ENCODE measurements around the gene SLC5A6. TPM values are rescaled to one million over a fixed set of nuclear protein-coding genes. Genes with fewer than 3 reads are reported as not detected.

SLC5A6 gene
- total RNA-seq, 1 experiment from 2014 or later = 111 TPM

DNA sequence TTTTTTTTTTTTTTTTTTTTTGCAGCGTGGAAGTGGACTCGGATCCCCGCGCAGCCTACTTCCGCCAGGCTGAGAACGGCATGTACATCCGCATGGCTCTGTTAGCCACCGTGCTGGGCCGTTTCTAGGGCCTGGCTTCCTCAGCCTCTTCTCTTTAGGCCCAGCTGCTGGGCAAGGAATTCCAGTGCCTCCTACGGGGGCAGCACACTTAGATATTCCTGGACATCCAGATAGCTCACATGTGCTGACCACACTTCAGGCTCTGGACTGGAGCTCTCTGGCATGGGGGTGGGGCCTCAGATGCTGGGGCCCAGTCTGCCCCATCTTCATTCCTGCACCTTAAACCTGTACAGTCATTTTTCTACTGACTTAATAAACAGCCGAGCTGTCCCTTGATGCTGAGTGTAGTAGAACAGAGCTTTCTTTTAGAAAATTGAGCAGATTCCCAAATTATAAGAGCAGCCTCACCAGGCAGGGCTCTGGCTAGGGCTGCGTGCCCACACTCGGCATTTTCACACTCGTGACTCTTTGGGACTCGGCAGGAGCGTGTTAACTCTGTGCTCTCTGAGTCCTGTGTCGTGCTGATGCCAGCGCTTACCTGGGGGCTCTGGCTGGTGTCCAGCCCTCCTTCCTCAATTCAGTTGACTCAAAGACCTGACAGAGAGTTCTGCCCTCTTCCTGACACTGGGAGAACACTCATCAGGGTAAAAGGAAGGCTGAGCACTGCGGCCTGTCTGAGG, 31.5 kb upstream of the SLC5A6 start (continued):
- TF ChIP-seq ZNF512 (CRISPR knock-in tag; IDR thresholded peaks at IDR 0.05; ENCODE audit: borderline replicate concordance) = no peak
- TF ChIP-seq, protein P1, sequence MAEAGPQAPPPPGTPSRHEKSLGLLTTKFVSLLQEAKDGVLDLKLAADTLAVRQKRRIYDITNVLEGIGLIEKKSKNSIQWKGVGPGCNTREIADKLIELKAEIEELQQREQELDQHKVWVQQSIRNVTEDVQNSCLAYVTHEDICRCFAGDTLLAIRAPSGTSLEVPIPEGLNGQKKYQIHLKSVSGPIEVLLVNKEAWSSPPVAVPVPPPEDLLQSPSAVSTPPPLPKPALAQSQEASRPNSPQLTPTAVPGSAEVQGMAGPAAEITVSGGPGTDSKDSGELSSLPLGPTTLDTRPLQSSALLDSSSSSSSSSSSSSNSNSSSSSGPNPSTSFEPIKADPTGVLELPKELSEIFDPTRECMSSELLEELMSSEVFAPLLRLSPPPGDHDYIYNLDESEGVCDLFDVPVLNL (CRISPR knock-in tag; IDR thresholded peaks at IDR 0.05; ENCODE audit: borderline replicate concordance, low read depth) = no peak

DNA sequence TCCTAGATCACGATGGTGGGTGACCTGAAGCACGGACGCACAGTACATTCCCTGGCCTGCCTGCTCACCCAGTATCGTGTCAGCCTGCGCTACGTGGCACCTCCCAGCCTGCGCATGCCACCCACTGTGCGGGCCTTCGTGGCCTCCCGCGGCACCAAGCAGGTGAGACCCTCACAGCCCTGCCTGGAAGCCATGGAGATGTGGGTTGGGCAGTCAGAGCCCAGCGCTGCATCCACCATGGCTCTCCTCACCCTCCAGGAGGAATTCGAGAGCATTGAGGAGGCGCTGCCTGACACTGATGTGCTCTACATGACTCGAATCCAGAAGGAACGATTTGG, 30.5 kb upstream of the SLC5A6 start:
- no peaks in the 10 kb centered on the region for H3K4me1 Mint-ChIP-seq
- POLR2A ChIA-PET = no interaction called here
- DNase-seq (ENCODE audit: low spot score) = no peak
- CTCF ChIA-PET = interaction anchor here (1.2 to 1.4 kb wide), 2 partner anchors 12 to 59 kb away, joined by 3 to 4 read pairs; no protein-coding TSS in a partner anchor
- no peak overlapping the region for H3K4me3 Mint-ChIP-seq
- H3K27me3 Mint-ChIP-seq (ENCODE audit: low read depth) = no peaks in the 10 kb centered on the region
- H3K27ac Mint-ChIP-seq = no peak overlapping the region
- TF ChIP-seq SOX15 (CRISPR knock-in tag; IDR thresholded peaks at IDR 0.05) = no peak
- no peak for TF ChIP-seq ATF6 (CRISPR knock-in tag; IDR thresholded peaks at IDR 0.05)
- peaks cover 66% of the 10 kb centered on the region for H3K36me3 Mint-ChIP-seq
- H3K9me3 Mint-ChIP-seq = no peaks in the 10 kb centered on the region
- no peak for ATAC-seq

DNA sequence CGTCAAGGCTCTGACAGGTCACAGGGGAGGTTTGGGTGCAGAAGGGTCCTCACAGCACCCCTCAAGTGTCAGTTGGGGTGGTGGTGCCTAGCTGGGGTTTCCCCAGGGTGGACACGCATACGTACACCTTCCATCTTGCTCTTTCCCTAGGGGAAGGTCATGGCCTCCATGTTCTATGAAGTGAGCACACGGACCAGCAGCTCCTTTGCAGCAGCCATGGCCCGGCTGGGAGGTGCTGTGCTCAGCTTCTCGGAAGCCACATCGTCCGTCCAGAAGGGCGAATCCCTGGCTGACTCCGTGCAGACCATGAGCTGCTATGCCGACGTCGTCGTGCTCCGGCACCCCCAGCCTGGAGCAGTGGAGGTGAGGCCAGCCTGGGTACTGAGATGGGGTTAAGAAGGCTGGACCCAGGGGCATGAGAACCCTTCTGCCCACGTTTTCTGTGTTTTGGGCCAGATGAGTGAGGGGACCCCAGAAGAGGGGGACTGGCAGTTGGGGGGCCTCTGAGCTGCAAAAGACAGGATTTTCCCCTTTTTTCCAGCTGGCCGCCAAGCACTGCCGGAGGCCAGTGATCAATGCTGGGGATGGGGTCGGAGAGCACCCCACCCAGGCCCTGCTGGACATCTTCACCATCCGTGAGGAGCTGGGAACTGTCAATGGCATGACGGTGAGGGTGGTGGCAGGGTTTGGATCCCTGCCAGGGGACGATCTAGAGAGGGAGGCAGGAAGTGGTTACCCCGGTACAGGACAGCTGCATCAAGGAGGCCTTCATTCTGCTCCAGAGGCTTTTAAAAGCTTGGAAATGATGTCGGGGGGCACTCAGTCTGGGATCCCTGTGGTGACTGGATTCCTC, 29.9 kb upstream of the SLC5A6 start:
- H3K36me3 Mint-ChIP-seq = peaks cover 72% of the 10 kb centered on the region
- POLR2A ChIA-PET = no interaction called here
- H3K4me1 Mint-ChIP-seq = no peaks in the 10 kb centered on the region
- TF ChIP-seq ETV6 (CRISPR knock-in tag; IDR thresholded peaks at IDR 0.05) (no peak), PRRX2 (CRISPR knock-in tag; IDR thresholded peaks at IDR 0.05) (no peak), ARID4B (CRISPR knock-in tag; IDR thresholded peaks at IDR 0.05; ENCODE audit: borderline replicate concordance) (no peak), MAX (CRISPR knock-in tag; IDR thresholded peaks at IDR 0.05) (no peak), ZNF281 (CRISPR knock-in tag; IDR thresholded peaks at IDR 0.05) (no peak), ESRRA (CRISPR knock-in tag; IDR thresholded peaks at IDR 0.05; ENCODE audit: borderline replicate concordance) (no peak), CREB1 (CRISPR knock-in tag; IDR thresholded peaks at IDR 0.05) (no peak), ZNF671 (CRISPR knock-in tag; IDR thresholded peaks at IDR 0.05) (no peak), ZNF317 (CRISPR knock-in tag; IDR thresholded peaks at IDR 0.05; ENCODE audit: borderline replicate concordance, low read depth) (no peak), TP53 (CRISPR knock-in tag; IDR thresholded peaks at IDR 0.05) (no peak), NR3C1 (CRISPR knock-in tag; conservative IDR thresholded peaks at IDR 0.05; ENCODE audit: low read depth) (no peak)
- TF ChIP-seq, protein P2, sequence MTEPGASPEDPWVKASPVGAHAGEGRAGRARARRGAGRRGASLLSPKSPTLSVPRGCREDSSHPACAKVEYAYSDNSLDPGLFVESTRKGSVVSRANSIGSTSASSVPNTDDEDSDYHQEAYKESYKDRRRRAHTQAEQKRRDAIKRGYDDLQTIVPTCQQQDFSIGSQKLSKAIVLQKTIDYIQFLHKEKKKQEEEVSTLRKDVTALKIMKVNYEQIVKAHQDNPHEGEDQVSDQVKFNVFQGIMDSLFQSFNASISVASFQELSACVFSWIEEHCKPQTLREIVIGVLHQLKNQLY (CRISPR knock-in tag; IDR thresholded peaks at IDR 0.05) = no peak

More for the DNA sequence above, 29.9 kb upstream of the SLC5A6 start:
- CTCF ChIA-PET = interaction anchor here (1.2 to 1.5 kb wide), 3 partner anchors 11 to 59 kb away, joined by 3 to 4 read pairs (median 4); no protein-coding TSS in a partner anchor
- DNase-seq (ENCODE audit: low spot score) (no peak), ATAC-seq (no peak)
- no peaks in the 10 kb centered on the region for H3K9me3 Mint-ChIP-seq
- no peak overlapping the region for H3K4me3 Mint-ChIP-seq
- no peak overlapping the region for H3K27ac Mint-ChIP-seq
- no peaks in the 10 kb centered on the region for H3K27me3 Mint-ChIP-seq (ENCODE audit: low read depth)

All from WTC11 (cell line).